HepG2 (cell line): ENCODE measurements around the gene CRYM. TPM values are rescaled to one million over a fixed set of nuclear protein-coding genes. Genes with fewer than 3 reads are reported as not detected.

Experiments
- BCL3 ChIP-seq: sonication (generic); formaldehyde crosslinking; IDR thresholded peaks from 2 replicates; pipeline ENCODE4 v1.5.1; 2020; ENCODE audit warnings: mild to moderate bottlenecking, missing genetic modification reagents, moderate library complexity
- CBFB ChIP-seq: sonication (generic); formaldehyde crosslinking; IDR thresholded peaks from 2 replicates; pipeline ENCODE4 v1.4.0; 2020; ENCODE audit warnings: missing genetic modification reagents
- FOXO1 ChIP-seq: sonication (generic); formaldehyde crosslinking; IDR thresholded peaks from 2 replicates; pipeline ENCODE4 v1.4.0; 2020; ENCODE audit warnings: missing genetic modification reagents
- FOXP1 ChIP-seq, 2 experiments: fragments of 450-650 bp in 1 of 2; IDR thresholded peaks; 2 replicates each; pipeline ENCODE4 v1.6.1; 2017 to 2018; ENCODE audit warnings: antibody characterized with exemption in 1 of 2
- KDM1A ChIP-seq: IDR thresholded peaks from 2 replicates; pipeline ENCODE4 v1.6.1; 2016; ENCODE audit warnings: missing compliant biosample characterization
- KDM2A ChIP-seq: sonication (generic); formaldehyde crosslinking; IDR thresholded peaks from 2 replicates; pipeline ENCODE4 v1.4.0; 2020; ENCODE audit warnings: low read depth, missing genetic modification reagents, borderline replicate concordance
- KDM3A ChIP-seq: IDR thresholded peaks from 2 replicates; pipeline ENCODE4 v1.6.1; 2018; ENCODE audit warnings: low read depth, missing compliant biosample characterization
- MTA3 ChIP-seq: sonication (generic); formaldehyde crosslinking; IDR thresholded peaks from 2 replicates; pipeline ENCODE4 v1.4.0; 2020; ENCODE audit warnings: missing genetic modification reagents
- NR3C1 ChIP-seq: sonication (generic); formaldehyde crosslinking; IDR thresholded peaks from 2 replicates; pipeline ENCODE4 v1.4.0; 2020; ENCODE audit warnings: missing genetic modification reagents
- PRPF4 ChIP-seq: fragments of 200-400 bp; formaldehyde crosslinking; IDR thresholded peaks from 2 replicates; pipeline ENCODE4 v1.6.1; 2016; ENCODE audit warnings: low read length, low read depth; ENCODE audit not compliant: poor library complexity, severe bottlenecking
- SMC3 ChIP-seq: IDR thresholded peaks from 2 replicates; pipeline ENCODE4 v1.6.1; 2011; ENCODE audit warnings: low read length, improper control_type of control experiment
- SNRNP70 ChIP-seq: fragments of 200-400 bp; formaldehyde crosslinking; IDR thresholded peaks from 2 replicates; pipeline ENCODE4 v1.6.1; 2017; ENCODE audit warnings: mild to moderate bottlenecking, low read depth, low read length, moderate library complexity
- TEAD2 ChIP-seq: sonication (generic); formaldehyde crosslinking; IDR thresholded peaks from 2 replicates; pipeline ENCODE4 v1.9.0; 2021; ENCODE audit warnings: missing genetic modification reagents
- THYN1 ChIP-seq: sonication (generic); formaldehyde crosslinking; IDR thresholded peaks from 2 replicates; pipeline ENCODE4 v1.8.1; 2023; ENCODE audit warnings: low read depth, mild to moderate bottlenecking, moderate library complexity, missing genetic modification reagents, borderline replicate concordance
- YEATS2 ChIP-seq: sonication (generic); formaldehyde crosslinking; IDR thresholded peaks from 2 replicates; pipeline ENCODE4 v1.4.0; 2020; ENCODE audit warnings: missing genetic modification reagents, borderline replicate concordance
- ZBTB21 ChIP-seq: sonication (generic); formaldehyde crosslinking; IDR thresholded peaks from 2 replicates; pipeline ENCODE4 v1.4.0; 2020; ENCODE audit warnings: missing genetic modification reagents
- ZBTB34 ChIP-seq: sonication (generic); formaldehyde crosslinking; IDR thresholded peaks from 2 replicates; pipeline ENCODE4 v1.8.0; 2022; ENCODE audit warnings: mild to moderate bottlenecking, missing genetic modification reagents
- ZNF546 ChIP-seq: sonication (generic); formaldehyde crosslinking; conservative IDR thresholded peaks from 2 replicates; pipeline ENCODE4 v1.8.1; 2023; ENCODE audit warnings: mild to moderate bottlenecking, missing genetic modification reagents
- ZNF746 ChIP-seq: sonication (generic); formaldehyde crosslinking; IDR thresholded peaks from 2 replicates; pipeline ENCODE4 v1.8.0; 2022; ENCODE audit warnings: mild to moderate bottlenecking, missing genetic modification reagents
- ZNF770 ChIP-seq: sonication (generic); formaldehyde crosslinking; IDR thresholded peaks from 2 replicates; pipeline ENCODE4 v1.5.0; 2020; ENCODE audit warnings: mild to moderate bottlenecking, missing genetic modification reagents
- ZNF773 ChIP-seq: sonication (generic); formaldehyde crosslinking; IDR thresholded peaks from 2 replicates; pipeline ENCODE4 v1.4.0; 2020; ENCODE audit warnings: missing genetic modification reagents, borderline replicate concordance
- ZNF879 ChIP-seq: sonication (generic); formaldehyde crosslinking; IDR thresholded peaks from 2 replicates; pipeline ENCODE4 v1.8.1; 2023; ENCODE audit warnings: missing genetic modification reagents
- polyA plus RNA-seq, 8 experiments: library from polyadenylated mRNA; depleted of rRNA in 3 of 8; stranded (reverse) in 7 of 8; unstranded in 1 of 8; fragments of >200 nt; fragmentation: Illumina TruSeq in 4 of 8; extraction: Trizol in 4 of 8; gene quantifications; 2 replicates each; pipeline versions ENCODE4 v1.2.1 to v1.2.3, GENCODE V29; 2011 to 2016; ENCODE audit warnings: low read depth in 4 of 8, missing spikeins in 1 of 8, mixed read lengths in 1 of 8; ENCODE audit not compliant: insufficient read depth in 1 of 8
- total RNA-seq, 5 experiments: library from RNA; depleted of rRNA; stranded (reverse); fragments of >200 nt; fragmentation: Illumina TruSeq; extraction: Trizol; gene quantifications; 2 replicates each; pipeline ENCODE4 v1.2.3, GENCODE V29; 2016; ENCODE audit warnings: low read depth in 1 of 5

The CRYM gene
- total and polyA plus RNA-seq, 2 of the 13 experiments (the other 11 are each of a cell fraction or from before 2014, with no cell fraction given): 1.9 to 2.2 TPM

- peak; percentile 27; the same call in 1 of the 2 replicates for TF ChIP-seq ZBTB34 (CRISPR knock-in tag)
- no peak for TF ChIP-seq PRPF4
- no peak for TF ChIP-seq FOXP1 (IDR thresholded peaks at IDR 0.05)
- peak; percentile 37 for TF ChIP-seq FOXP1 (CRISPR knock-in tag; IDR thresholded peaks at IDR 0.05)
- peak; percentile 66 for TF ChIP-seq KDM1A (CRISPR knock-in tag)
- TF ChIP-seq FOXO1 (CRISPR knock-in tag): peak; percentile 69
- TF ChIP-seq YEATS2: peak; percentile 87
- 0 out of 2 replicates have a peak, but pooled peaks have one; percentile 65 for TF ChIP-seq BCL3
- no peak for TF ChIP-seq THYN1 (CRISPR knock-in tag)
- peak; percentile 28; the same call in 1 of the 2 replicates for TF ChIP-seq ZNF746 (CRISPR knock-in tag)
- no peak for TF ChIP-seq NR3C1
- no peak; the same call in 1 of the 2 replicates for TF ChIP-seq ZNF773 (CRISPR knock-in tag)
- TF ChIP-seq ZBTB21 (CRISPR knock-in tag): 0 out of 2 replicates have a peak, but pooled peaks have one; percentile 26
- peak; percentile 48; the same call in 1 of the 2 replicates for TF ChIP-seq ZNF770
- TF ChIP-seq SNRNP70: no peak
- TF ChIP-seq ZNF879 (CRISPR knock-in tag): peak; percentile 34; the same call in 1 of the 2 replicates
- TF ChIP-seq SMC3: peak; percentile 100
- TF ChIP-seq KDM3A (CRISPR knock-in tag): peak; percentile 98; the same call in 1 of the 2 replicates
- TF ChIP-seq TEAD2 (CRISPR knock-in tag): no peak
- peak; percentile 62; the same call in 1 of the 2 replicates for TF ChIP-seq CBFB (CRISPR knock-in tag)
- TF ChIP-seq MTA3 (CRISPR knock-in tag): no peak
- peak; percentile 93 for TF ChIP-seq KDM2A (CRISPR knock-in tag)
- TF ChIP-seq ZNF546 (CRISPR knock-in tag): no peak; the same call in 1 of the 2 replicates
Measured at GRCh38 chr16:21300309-21301167, 22.4 kb upstream of the CRYM start (continued).
